HCT116 (cell line): Measurements from ENCODE around the gene CCDC3. TPM values are rescaled to one million over a fixed set of nuclear protein-coding genes. Genes with fewer than 3 reads are reported as not detected.

Experiments used
- ATAC-seq: fragments of 200-7000 bp; cut with Tn5 transposase; 2 replicates; pipeline ENCODE4 v1.9.1; 2020; ENCODE audit warnings: mild to moderate bottlenecking, moderate library complexity
- BruUV-seq: library from RNA; stranded (reverse); fragments of 400-500 nt; replicated peaks from 2 replicates; lab custom pipeline; 2021; lab: Mats Ljungman, UMichigan
- CTCF ChIA-PET: fragments of 300-600 bp; sonication (Branson Sonifier 250); formaldehyde crosslinking; loops from one replicate; lab custom pipeline; 2021; ENCODE audit warnings: antibody characterized with exemption; lab: Charles Lee
- POLR2A ChIA-PET: fragments of 300-600, 350-600 bp; sonication (Branson Sonifier 250); formaldehyde crosslinking; loops from one replicate; lab custom pipeline; 2021; ENCODE audit warnings: antibody characterized with exemption; lab: Charles Lee
- RAD21 ChIA-PET, 2 experiments: fragments of 300-600 bp; sonication (Branson Sonifier 250); formaldehyde crosslinking; loops; one replicate each; lab custom pipeline; 2023; ENCODE audit warnings: low total read pairs in 2 of 2; ENCODE audit not compliant: uncharacterized antibody in 2 of 2, unreplicated experiment in 2 of 2, low non-redundant PET in 1 of 2; lab: Charles Lee
- DNase-seq: peaks from one replicate; pipeline ENCODE4 v3.0.0-alpha.2; 2010; ENCODE audit warnings: low read depth, low spot score
- H2AFZ ChIP-seq: fragments of 200-600 bp; shearing (Covaris generic), sonication (generic); 2 replicates; pipeline ENCODE4 v1.6.1; 2017; ENCODE audit warnings: low read depth, mixed run types, mixed read lengths, antibody characterized with exemption, low read length; ENCODE audit not compliant: poor library complexity, severe bottlenecking
- H3K27ac ChIP-seq: 2 replicates; pipeline ENCODE4 v1.5.1; 2012; ENCODE audit warnings: low read depth, low read length
- H3K27me3 ChIP-seq: fragments of 200-600 bp; sonication (generic); 2 replicates; pipeline ENCODE4 v1.6.1; 2016; ENCODE audit warnings: mixed run types, low read length, mixed read lengths; ENCODE audit not compliant: insufficient read depth
- H3K36me3 ChIP-seq, 2 experiments: fragments of 200-500 bp in 1 of 2; fragments of 200-600 bp in 1 of 2; sonication (Bioruptor generic) in 1 of 2; sonication (generic) in 1 of 2; 2 replicates each; pipeline versions ENCODE4 v1.5.1 to v1.6.1; 2014 to 2016; ENCODE audit warnings: low read length in 2 of 2, inconsistent platforms in 1 of 2, mixed read lengths in 1 of 2, mixed run types in 1 of 2; ENCODE audit not compliant: insufficient read depth in 2 of 2, control insufficient read depth in 1 of 2
- H3K4me1 ChIP-seq, 2 experiments: fragments of 200-600 bp in 1 of 2; sonication (generic) in 1 of 2; 2 replicates each; pipeline versions ENCODE4 v1.5.1 to v1.6.1; 2012 to 2017; ENCODE audit warnings: low read length in 2 of 2, inconsistent platforms in 1 of 2, mild to moderate bottlenecking in 1 of 2, mixed read lengths in 1 of 2, mixed run types in 1 of 2, moderate library complexity in 1 of 2; ENCODE audit not compliant: insufficient read depth in 2 of 2, control insufficient read depth in 1 of 2
- H3K4me2 ChIP-seq: fragments of 200-600 bp; sonication (generic); 2 replicates; pipeline ENCODE4 v1.6.1; 2017; ENCODE audit warnings: mixed run types, low read length, mixed read lengths
- H3K4me3 ChIP-seq, 2 experiments: fragments of 200-600 bp in 1 of 2; sonication (generic) in 1 of 2; replicated peaks in 1 of 2; 2 replicates each; pipeline ENCODE4 v1.5.1; 2011 to 2016; ENCODE audit warnings: low read length in 2 of 2, control low read depth in 1 of 2, low read depth in 1 of 2, mild to moderate bottlenecking in 1 of 2, mixed read lengths in 1 of 2, mixed run types in 1 of 2
- H3K79me2 ChIP-seq: fragments of 200-600 bp; sonication (generic); 2 replicates; pipeline ENCODE4 v1.6.1; 2017; ENCODE audit warnings: mild to moderate bottlenecking, mixed run types, low read length, moderate library complexity, mixed read lengths; ENCODE audit not compliant: insufficient read depth
- H3K9ac ChIP-seq: fragments of 200-600 bp; sonication (generic); 2 replicates; pipeline ENCODE4 v1.6.1; 2016; ENCODE audit warnings: low read length, mixed read lengths
- H3K9me2 ChIP-seq: fragments of 200-600 bp; sonication (generic), shearing (Covaris generic); 2 replicates; pipeline ENCODE4 v1.6.1; 2017; ENCODE audit warnings: mixed run types, mild to moderate bottlenecking, moderate library complexity; ENCODE audit not compliant: insufficient read depth
- H3K9me3 ChIP-seq, 2 experiments: fragments of 200-500 bp in 1 of 2; fragments of 200-600 bp in 1 of 2; sonication (Bioruptor generic) in 1 of 2; sonication (generic) in 1 of 2; 2 replicates each; pipeline ENCODE4 v1.6.1; 2014 to 2017; ENCODE audit warnings: low read length in 2 of 2, mixed read lengths in 2 of 2, inconsistent platforms in 1 of 2, low read depth in 1 of 2, mild to moderate bottlenecking in 1 of 2, mixed run types in 1 of 2, moderate library complexity in 1 of 2; ENCODE audit not compliant: control insufficient read depth in 1 of 2, insufficient read depth in 1 of 2
- H4K20me1 ChIP-seq: fragments of 200-600 bp; sonication (generic), shearing (Covaris generic); 2 replicates; pipeline ENCODE4 v1.6.1; 2017; ENCODE audit warnings: mixed run types, mild to moderate bottlenecking, moderate library complexity; ENCODE audit not compliant: insufficient read depth
- CBX3 ChIP-seq: IDR thresholded peaks from 2 replicates; pipeline ENCODE4 v1.6.1; 2012; ENCODE audit warnings: low read depth
- EGR1 ChIP-seq: IDR thresholded peaks from 2 replicates; pipeline ENCODE4 v1.6.1; 2012; ENCODE audit warnings: low read depth
- ELF1 ChIP-seq: IDR thresholded peaks from 2 replicates; pipeline ENCODE4 v1.6.1; 2012; ENCODE audit warnings: low read depth, borderline replicate concordance
- EZH2 ChIP-seq: fragments of 200-600 bp; sonication (generic); IDR thresholded peaks from 2 replicates; pipeline ENCODE4 v1.6.1; 2017; ENCODE audit warnings: antibody characterized with exemption, mixed run types
- FOSL1 ChIP-seq: IDR thresholded peaks from 2 replicates; pipeline ENCODE4 v1.6.1; 2012; ENCODE audit warnings: low read depth
- POLR2AphosphoS5 ChIP-seq: IDR thresholded peaks from 2 replicates; pipeline ENCODE4 v1.6.1; 2011; ENCODE audit warnings: mild to moderate bottlenecking, low read depth, low read length, moderate library complexity
- RAD21 ChIP-seq: IDR thresholded peaks from 2 replicates; pipeline ENCODE4 v1.6.1; 2012; ENCODE audit warnings: low read depth, mild to moderate bottlenecking
- REST ChIP-seq: IDR thresholded peaks from 2 replicates; pipeline ENCODE4 v1.6.1; 2012; ENCODE audit warnings: low read depth
- SRF ChIP-seq: IDR thresholded peaks from 2 replicates; pipeline ENCODE4 v1.6.1; 2012; ENCODE audit warnings: low read depth
- YY1 ChIP-seq: IDR thresholded peaks from 2 replicates; pipeline ENCODE4 v1.6.1; 2011; ENCODE audit warnings: low read length, low read depth, moderate library complexity, mild to moderate bottlenecking; ENCODE audit not compliant: insufficient replicate concordance; ENCODE audit errors: extremely low read depth
- intact Hi-C: fragments of 100-400 bp; cut with micrococcal nuclease; formaldehyde crosslinking; loops from 2 replicates; pipeline ENCODE4 v1.10.0; 2022
- total RNA-seq: library from RNA; stranded (reverse); gene quantifications from one replicate; pipeline ENCODE4 v1.2.1, GENCODE V29; 2021; ENCODE audit not compliant: unreplicated experiment

The CCDC3 gene
- total RNA-seq, 1 experiment from 2014 or later, result 10.5 TPM

- Histone ChIP-seq H3K4me2 (no peak overlapping the region), H2AFZ (no peak overlapping the region), H3K4me3 (no peak overlapping the region), H3K4me1 (no peaks in the 10 kb centered on the region), H3K9me3 (no peaks in the 10 kb centered on the region), H3K9ac (no peak overlapping the region), H3K36me3 (no peaks in the 10 kb centered on the region), H3K27ac (no peak overlapping the region), H4K20me1 (no peaks in the 10 kb centered on the region), H3K79me2 (no peaks in the 10 kb centered on the region), H3K9me2 (no peaks in the 10 kb centered on the region), H3K27me3 (no peaks in the 10 kb centered on the region)
- no peak for ATAC-seq
- intact Hi-C loops, result no loop called here
- no TSS peak for BruUV-seq
- no peak for DNase-seq
- POLR2A ChIA-PET, result no interaction called here
- RAD21 ChIA-PET, result no interaction called here
- CTCF ChIA-PET, result no interaction called here
- TF ChIP-seq RAD21, result no peak
- TF ChIP-seq FOSL1, result no peak
- no peak for TF ChIP-seq EZH2
- TF ChIP-seq REST, result no peak
- no peak for TF ChIP-seq POLR2AphosphoS5
- no peak for TF ChIP-seq EGR1
- TF ChIP-seq ELF1, result no peak
- no peak for TF ChIP-seq YY1
- TF ChIP-seq CBX3, result no peak
- TF ChIP-seq SRF, result no peak
Measured at GRCh38 chr10:12946372-12946771, 55.1 kb downstream of the CCDC3 start.
